ENCODE results near the gene CHST3. TPM values are rescaled to one million over a fixed set of nuclear protein-coding genes. Genes with fewer than 3 reads are reported as not detected.

The CHST3 gene
- total RNA-seq, 4 donors from 2014 or later: 24.1 to 43.0 (median 38.7) TPM

DNA sequence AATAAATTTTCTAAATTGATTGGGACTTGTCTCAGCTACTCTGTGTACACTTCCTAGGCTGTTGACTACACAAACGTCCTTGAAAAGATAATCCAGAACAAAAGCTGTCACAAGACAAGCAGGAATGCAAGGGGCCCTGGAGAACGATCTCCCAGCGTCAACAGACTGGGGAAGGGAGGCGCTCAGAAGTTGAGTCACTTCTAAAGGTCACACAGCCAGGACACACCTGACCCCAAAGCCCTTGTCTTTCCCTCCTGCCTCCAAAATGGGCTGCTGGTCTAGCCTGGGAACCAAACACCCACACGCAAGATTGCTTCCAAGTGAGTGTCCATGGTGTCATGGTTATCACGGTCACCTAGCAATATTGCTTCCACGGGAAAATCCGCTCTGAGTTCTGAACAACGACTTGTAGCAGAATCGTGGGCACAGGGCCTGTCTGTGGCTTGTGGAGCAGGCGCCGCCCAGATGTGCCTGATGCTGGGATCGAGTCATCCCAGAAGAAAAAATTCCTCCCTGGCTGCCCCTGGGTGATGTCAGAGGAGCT, 74.3 kb downstream of the CHST3 start:
- H3K27ac ChIP-seq (replicated peaks in 1 of 4): no peak overlapping the region
- H3K27me3 ChIP-seq: no peaks in the 10 kb centered on the region
- no peak overlapping the region for H3K4me3 ChIP-seq
- no peaks in the 10 kb centered on the region for H3K9me3 ChIP-seq
- H3K4me1 ChIP-seq: peaks cover 0 to 7% (median 0%) of the 10 kb centered on the region in 4 donors
- 71% methylated on average over 12 of the region's 13 CpGs for WGBS
- TF ChIP-seq EP300 (IDR thresholded peaks at IDR 0.05) (no peak), POLR2A (IDR thresholded peaks at IDR 0.05; ENCODE audit: low read depth) (no peak), POLR2AphosphoS5 (IDR thresholded peaks at IDR 0.05) (no peak)
- TF ChIP-seq, protein P1, sequence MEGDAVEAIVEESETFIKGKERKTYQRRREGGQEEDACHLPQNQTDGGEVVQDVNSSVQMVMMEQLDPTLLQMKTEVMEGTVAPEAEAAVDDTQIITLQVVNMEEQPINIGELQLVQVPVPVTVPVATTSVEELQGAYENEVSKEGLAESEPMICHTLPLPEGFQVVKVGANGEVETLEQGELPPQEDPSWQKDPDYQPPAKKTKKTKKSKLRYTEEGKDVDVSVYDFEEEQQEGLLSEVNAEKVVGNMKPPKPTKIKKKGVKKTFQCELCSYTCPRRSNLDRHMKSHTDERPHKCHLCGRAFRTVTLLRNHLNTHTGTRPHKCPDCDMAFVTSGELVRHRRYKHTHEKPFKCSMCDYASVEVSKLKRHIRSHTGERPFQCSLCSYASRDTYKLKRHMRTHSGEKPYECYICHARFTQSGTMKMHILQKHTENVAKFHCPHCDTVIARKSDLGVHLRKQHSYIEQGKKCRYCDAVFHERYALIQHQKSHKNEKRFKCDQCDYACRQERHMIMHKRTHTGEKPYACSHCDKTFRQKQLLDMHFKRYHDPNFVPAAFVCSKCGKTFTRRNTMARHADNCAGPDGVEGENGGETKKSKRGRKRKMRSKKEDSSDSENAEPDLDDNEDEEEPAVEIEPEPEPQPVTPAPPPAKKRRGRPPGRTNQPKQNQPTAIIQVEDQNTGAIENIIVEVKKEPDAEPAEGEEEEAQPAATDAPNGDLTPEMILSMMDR (IDR thresholded peaks at IDR 0.05): no peak
- H3K36me3 ChIP-seq: no peaks in the 10 kb centered on the region
- intact Hi-C loops (cut with DNase I): no loop called here
- no peak for DNase-seq (ENCODE audit: extremely low spot score)

DNA sequence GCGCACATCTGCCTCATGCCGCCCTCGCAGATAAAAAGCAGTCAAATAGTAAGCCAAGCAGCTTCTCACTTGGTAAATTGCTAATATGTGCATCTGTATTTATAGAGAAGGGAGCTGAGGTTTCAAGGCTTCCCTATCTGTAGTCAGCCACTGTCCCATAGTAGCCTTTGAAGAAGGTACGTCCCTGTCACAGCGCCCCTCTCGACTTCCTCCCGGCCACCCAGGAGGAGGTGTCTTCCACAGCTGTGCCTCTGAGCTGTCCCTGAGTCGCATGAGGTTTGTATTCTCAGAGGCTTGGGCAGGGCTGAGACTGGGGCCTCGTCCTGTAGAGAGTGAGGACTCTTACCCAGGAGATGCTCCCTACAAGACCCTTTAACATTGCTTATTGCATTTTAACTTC, 75.2 kb downstream of the CHST3 start:
- peaks cover 0 to 3% (median 2%) of the 10 kb centered on the region in 4 donors for H3K4me1 ChIP-seq
- no peaks in the 10 kb centered on the region for H3K36me3 ChIP-seq
- intact Hi-C loops (cut with DNase I): no loop called here
- no peak overlapping the region for H3K27ac ChIP-seq (replicated peaks in 1 of 4)
- H3K9me3 ChIP-seq: no peaks in the 10 kb centered on the region
- DNase-seq (ENCODE audit: extremely low spot score): no peak
- no peaks in the 10 kb centered on the region for H3K27me3 ChIP-seq
- TF ChIP-seq EP300 (IDR thresholded peaks at IDR 0.05) (no peak), POLR2AphosphoS5 (IDR thresholded peaks at IDR 0.05) (no peak), POLR2A (IDR thresholded peaks at IDR 0.05; ENCODE audit: low read depth) (no peak)
- TF ChIP-seq, protein P1 (IDR thresholded peaks at IDR 0.05): no peak
- no peak overlapping the region for H3K4me3 ChIP-seq
- 90% methylated on average over 8 of the region's 9 CpGs for WGBS

DNA sequence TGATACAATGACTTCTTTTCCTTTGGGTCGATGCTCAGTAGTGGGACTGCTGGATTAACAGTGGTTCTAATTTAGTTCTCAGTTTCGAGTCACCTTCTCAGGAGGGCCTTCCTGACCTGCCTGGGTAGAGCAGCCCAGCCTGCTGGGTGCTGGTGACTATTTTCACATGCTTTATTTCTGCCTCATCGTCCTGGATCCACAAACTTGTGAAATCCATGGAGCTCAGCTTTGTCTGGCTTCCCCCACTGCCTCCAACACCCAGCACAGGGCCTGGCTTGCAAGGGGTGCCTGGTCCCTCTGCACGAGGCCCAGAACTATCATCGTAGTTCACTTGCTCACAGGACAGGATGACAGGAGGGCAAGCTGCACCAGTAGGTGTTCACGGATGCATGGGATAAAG, 77.3 kb downstream of the CHST3 start:
- intact Hi-C loops (cut with DNase I): no loop called here
- no peaks in the 10 kb centered on the region for H3K27me3 ChIP-seq
- TF ChIP-seq POLR2AphosphoS5 (IDR thresholded peaks at IDR 0.05): no peak
- TF ChIP-seq POLR2A (IDR thresholded peaks at IDR 0.05; ENCODE audit: low read depth): no peak
- TF ChIP-seq, protein P1 (IDR thresholded peaks at IDR 0.05): no peak
- TF ChIP-seq EP300 (IDR thresholded peaks at IDR 0.05): no peak
- 89% methylated on average over 6 of the region's 6 CpGs for WGBS
- no peaks in the 10 kb centered on the region for H3K36me3 ChIP-seq
- H3K4me1 ChIP-seq: peaks cover 0 to 10% (median 2%) of the 10 kb centered on the region in 4 donors
- no peak for DNase-seq (ENCODE audit: extremely low spot score)
- H3K4me3 ChIP-seq: no peak overlapping the region
- no peak overlapping the region for H3K27ac ChIP-seq (replicated peaks in 1 of 4)
- no peaks in the 10 kb centered on the region for H3K9me3 ChIP-seq

DNA sequence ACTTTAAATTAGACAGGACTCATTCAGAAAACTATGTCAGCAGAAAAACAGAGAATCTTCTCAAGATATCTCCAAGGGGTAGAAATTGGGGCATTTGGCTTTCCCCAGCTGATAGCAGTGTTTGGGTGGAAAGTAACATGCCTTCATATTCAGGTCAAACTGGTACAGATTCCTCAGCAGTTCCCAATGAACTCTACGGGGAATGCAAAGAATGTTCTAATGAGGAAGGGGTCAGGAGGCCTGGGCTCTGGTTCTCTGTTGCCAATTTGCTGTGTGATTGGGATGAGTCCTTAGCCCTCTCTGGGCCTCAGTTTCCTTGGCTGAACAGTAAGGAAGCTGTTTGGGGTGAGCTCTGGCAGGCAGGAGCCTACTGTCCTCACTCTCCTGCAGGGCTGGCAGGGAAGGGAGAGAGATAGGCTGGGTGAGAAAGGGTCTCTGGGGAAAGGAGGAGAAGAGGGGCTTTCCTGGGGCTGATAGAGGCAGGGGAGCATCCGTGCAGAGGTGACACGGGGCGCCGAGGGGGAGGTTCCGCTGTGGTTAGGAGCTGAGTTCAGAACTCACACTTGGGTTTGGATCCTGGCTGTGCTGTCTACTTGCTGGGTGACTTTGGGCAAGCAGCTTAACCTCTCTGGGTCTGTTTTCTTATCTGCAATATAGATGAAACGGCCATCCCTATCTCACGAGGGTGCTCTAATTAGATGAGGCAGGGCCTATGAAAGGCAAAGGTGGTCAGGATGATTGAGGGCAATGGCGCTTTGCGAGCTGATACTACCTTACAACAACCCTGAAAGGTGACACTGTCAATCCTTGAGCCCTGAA, 79.0 kb downstream of the CHST3 start:
- no peak overlapping the region for H3K27ac ChIP-seq (replicated peaks in 1 of 4)
- intact Hi-C loops (cut with DNase I): no loop called here
- TF ChIP-seq, protein P1 (IDR thresholded peaks at IDR 0.05): no peak
- TF ChIP-seq POLR2A (IDR thresholded peaks at IDR 0.05; ENCODE audit: low read depth) (no peak), POLR2AphosphoS5 (IDR thresholded peaks at IDR 0.05) (no peak), EP300 (IDR thresholded peaks at IDR 0.05) (no peak)
- no peaks in the 10 kb centered on the region for H3K36me3 ChIP-seq
- DNase-seq (ENCODE audit: extremely low spot score): no peak
- H3K27me3 ChIP-seq: no peaks in the 10 kb centered on the region
- H3K9me3 ChIP-seq: no peaks in the 10 kb centered on the region
- H3K4me3 ChIP-seq: no peak overlapping the region
- 87% methylated on average over 10 of the region's 10 CpGs for WGBS
- peaks cover 0 to 10% (median 2%) of the 10 kb centered on the region in 4 donors for H3K4me1 ChIP-seq
